ENCODE results near the gene ADAP1. TPM values are rescaled to one million over a fixed set of nuclear protein-coding genes. Genes with fewer than 3 reads are reported as not detected.

ADAP1 gene
- total and polyA plus RNA-seq, 2 of the 13 experiments (the other 11 are each of a cell fraction or from before 2014, with no cell fraction given) = 10.5 to 24.6 TPM

DNA sequence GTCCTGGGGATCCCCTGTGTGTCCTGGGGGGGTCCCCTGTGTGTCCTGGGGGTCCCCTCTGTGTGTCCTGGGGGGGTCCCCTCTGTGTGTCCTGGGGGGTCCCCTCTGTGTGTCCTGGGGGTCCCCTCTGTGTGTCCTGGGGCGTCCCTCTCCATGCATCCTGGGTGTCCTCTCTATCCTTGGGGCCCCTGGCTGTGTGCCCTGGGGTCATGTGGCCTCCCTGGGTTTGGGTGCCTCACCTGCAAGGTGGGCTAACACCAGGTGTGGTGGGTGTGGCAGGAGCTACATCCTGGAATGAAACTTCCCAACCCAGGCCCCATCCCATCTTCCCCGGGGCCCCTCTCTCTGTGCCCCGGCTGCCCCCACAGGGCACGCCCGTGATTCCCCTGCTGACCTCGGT, 33.4 kb upstream of the ADAP1 start:
- DNase-seq (ENCODE audit: low spot score) (no peak), FAIRE-seq (no peak), ATAC-seq (no peak)
- ChIA-PET POLR2A (interaction anchor here (1.3 to 6.1 kb wide), 2 partner anchors 12 to 169 kb away, joined by 3 to 97 read pairs; partner anchors contain the start of gene COX19), CTCF (ENCODE audit: low intra/inter-chr PET ratio, low total read pairs) (no interaction called here)
- no peak overlapping the region for H3K4me3 ChIP-seq (replicated peaks in 1 of 3; ENCODE audit: insufficient read depth in 1 of 3, low read depth in 2 of 3, low read length in 3 of 3)
- no TSS peak for BruUV-seq (replicated peaks)
- no peaks in the 10 kb centered on the region for H4K20me1 ChIP-seq (ENCODE audit: insufficient read depth, low read length)
- H3K79me2 ChIP-seq (ENCODE audit: insufficient read depth, low read length) = peaks cover 19% of the 10 kb centered on the region
- H3K9me3 ChIP-seq (ENCODE audit: low read length) = no peaks in the 10 kb centered on the region
- H3K36me3 ChIP-seq (replicated peaks in 1 of 2; ENCODE audit: control insufficient read depth in 1 of 2, insufficient read depth in 2 of 2, low read length in 2 of 2) = peaks cover 9 to 16% of the 10 kb centered on the region in 2 experiments; a peak in 3 of 5 replicates
- TF ChIP-seq AGO2 (optimal IDR thresholded peaks at IDR 0.05; ENCODE audit: low read depth, low read length) (peak; percentile 16), KLF13 (CRISPR knock-in tag; IDR thresholded peaks at IDR 0.05) (no peak), TCF7L2 (IDR thresholded peaks at IDR 0.05; ENCODE audit: low read depth, low read length) (no peak), AGO1 (IDR thresholded peaks at IDR 0.05; ENCODE audit: low read depth, low read length, poor library complexity, severe bottlenecking) (peak; percentile 26), GTF2F1 (IDR thresholded peaks at IDR 0.05; ENCODE audit: low read length) (no peak), ZBTB3 (CRISPR knock-in tag; IDR thresholded peaks at IDR 0.05; ENCODE audit: borderline replicate concordance, low read depth) (no peak), PHF20 (CRISPR knock-in tag; IDR thresholded peaks at IDR 0.05) (no peak)
- 92% methylated on average over 6 of the region's 6 CpGs for WGBS (ENCODE audit: low lambda C conversion rate)
- peaks cover 60% of the 10 kb centered on the region for H3K4me1 ChIP-seq (ENCODE audit: insufficient read depth, low read length)
- no peak overlapping the region for H3K27ac ChIP-seq (ENCODE audit: extremely low read length, insufficient read depth, low read length)
- intact Hi-C loops (cut with micrococcal nuclease; ENCODE audit: unreplicated experiment) (no loop called here), in situ Hi-C loops (cut with HindIII; ENCODE audit: extremely low pct_ligation_motif_present, low pct_unique_long_range_greater_than_20kb) (no loop called here)
- no peak overlapping the region for H3K4me2 ChIP-seq (ENCODE audit: low read depth, low read length)
- no peaks in the 10 kb centered on the region for H3K27me3 ChIP-seq (ENCODE audit: control insufficient read depth in 1 of 2, insufficient read depth in 2 of 2, low read length in 2 of 2)
- H3K9ac ChIP-seq (ENCODE audit: insufficient read depth, low read depth, low read length) = no peak overlapping the region
- no peak overlapping the region for H2AFZ ChIP-seq (ENCODE audit: low read length)
